Bronchial epithelial cell (primary cell): ENCODE measurements around the gene CHN1. TPM values are rescaled to one million over a fixed set of nuclear protein-coding genes. Genes with fewer than 3 reads are reported as not detected.

Source experiments
- DNase-seq: peaks from one replicate; pipeline ENCODE4 v3.0.0-alpha.2; 2010; ENCODE audit warnings: low read depth
- FAIRE-seq: peaks from 2 replicates; lab custom pipeline; 2011; peaks lifted over from hg19 to GRCh38; lab: Jason Lieb, UNC
- H3K27me3 ChIP-seq: 2 replicates; pipeline ENCODE4 v1.5.1; 2011; ENCODE audit warnings: low read length; ENCODE audit not compliant: control insufficient read depth, insufficient read depth
- H3K36me3 ChIP-seq: 2 replicates; pipeline ENCODE4 v1.5.1; 2011; ENCODE audit warnings: low read length; ENCODE audit not compliant: control insufficient read depth, insufficient read depth
- H3K4me3 ChIP-seq: 2 replicates; pipeline ENCODE4 v1.5.1; 2011; ENCODE audit warnings: mild to moderate bottlenecking, low read depth, low read length, control low read depth
- total RNA-seq: library from RNA; depleted of rRNA; stranded (reverse); fragments of >200 nt; gene quantifications from 2 replicates; pipeline ENCODE4 v1.2.1, GENCODE V29; 2014
- TF ChIP-seq, protein P1 (sequence below): IDR thresholded peaks from 2 replicates; pipeline ENCODE4 v1.5.1; 2011; ENCODE audit warnings: mild to moderate bottlenecking, moderate library complexity, low read length, control low read depth, inconsistent platforms; ENCODE audit not compliant: insufficient read depth, severe bottlenecking

CHN1 gene
- total RNA-seq, 1 donor from 2014 or later = 2.6 TPM

DNA sequence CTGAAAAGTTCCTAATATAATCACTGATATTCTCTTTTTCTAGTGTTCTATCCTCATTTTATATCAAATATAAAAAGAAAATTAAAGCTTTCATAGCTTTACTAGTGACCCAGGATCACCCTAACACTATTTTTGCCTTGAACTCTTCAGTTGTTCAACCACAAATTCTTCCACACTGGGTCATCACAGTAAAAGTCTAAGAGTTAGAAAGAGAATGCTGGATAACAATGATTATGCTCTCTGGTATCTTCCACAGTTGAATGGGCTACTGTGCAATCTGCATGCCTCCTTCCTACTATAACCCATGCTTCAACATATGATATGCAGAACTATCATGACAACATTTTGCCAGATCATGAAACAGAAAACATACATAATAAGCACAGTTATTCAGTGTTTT, 32.3 kb downstream of the CHN1 start:
- Histone ChIP-seq H3K4me3 (no peak overlapping the region), H3K36me3 (no peaks in the 10 kb centered on the region), H3K27me3 (no peaks in the 10 kb centered on the region)
- DNase-seq = peak; percentile 62
- TF ChIP-seq, protein P1, sequence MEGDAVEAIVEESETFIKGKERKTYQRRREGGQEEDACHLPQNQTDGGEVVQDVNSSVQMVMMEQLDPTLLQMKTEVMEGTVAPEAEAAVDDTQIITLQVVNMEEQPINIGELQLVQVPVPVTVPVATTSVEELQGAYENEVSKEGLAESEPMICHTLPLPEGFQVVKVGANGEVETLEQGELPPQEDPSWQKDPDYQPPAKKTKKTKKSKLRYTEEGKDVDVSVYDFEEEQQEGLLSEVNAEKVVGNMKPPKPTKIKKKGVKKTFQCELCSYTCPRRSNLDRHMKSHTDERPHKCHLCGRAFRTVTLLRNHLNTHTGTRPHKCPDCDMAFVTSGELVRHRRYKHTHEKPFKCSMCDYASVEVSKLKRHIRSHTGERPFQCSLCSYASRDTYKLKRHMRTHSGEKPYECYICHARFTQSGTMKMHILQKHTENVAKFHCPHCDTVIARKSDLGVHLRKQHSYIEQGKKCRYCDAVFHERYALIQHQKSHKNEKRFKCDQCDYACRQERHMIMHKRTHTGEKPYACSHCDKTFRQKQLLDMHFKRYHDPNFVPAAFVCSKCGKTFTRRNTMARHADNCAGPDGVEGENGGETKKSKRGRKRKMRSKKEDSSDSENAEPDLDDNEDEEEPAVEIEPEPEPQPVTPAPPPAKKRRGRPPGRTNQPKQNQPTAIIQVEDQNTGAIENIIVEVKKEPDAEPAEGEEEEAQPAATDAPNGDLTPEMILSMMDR = no peak
- FAIRE-seq = no peak

DNA sequence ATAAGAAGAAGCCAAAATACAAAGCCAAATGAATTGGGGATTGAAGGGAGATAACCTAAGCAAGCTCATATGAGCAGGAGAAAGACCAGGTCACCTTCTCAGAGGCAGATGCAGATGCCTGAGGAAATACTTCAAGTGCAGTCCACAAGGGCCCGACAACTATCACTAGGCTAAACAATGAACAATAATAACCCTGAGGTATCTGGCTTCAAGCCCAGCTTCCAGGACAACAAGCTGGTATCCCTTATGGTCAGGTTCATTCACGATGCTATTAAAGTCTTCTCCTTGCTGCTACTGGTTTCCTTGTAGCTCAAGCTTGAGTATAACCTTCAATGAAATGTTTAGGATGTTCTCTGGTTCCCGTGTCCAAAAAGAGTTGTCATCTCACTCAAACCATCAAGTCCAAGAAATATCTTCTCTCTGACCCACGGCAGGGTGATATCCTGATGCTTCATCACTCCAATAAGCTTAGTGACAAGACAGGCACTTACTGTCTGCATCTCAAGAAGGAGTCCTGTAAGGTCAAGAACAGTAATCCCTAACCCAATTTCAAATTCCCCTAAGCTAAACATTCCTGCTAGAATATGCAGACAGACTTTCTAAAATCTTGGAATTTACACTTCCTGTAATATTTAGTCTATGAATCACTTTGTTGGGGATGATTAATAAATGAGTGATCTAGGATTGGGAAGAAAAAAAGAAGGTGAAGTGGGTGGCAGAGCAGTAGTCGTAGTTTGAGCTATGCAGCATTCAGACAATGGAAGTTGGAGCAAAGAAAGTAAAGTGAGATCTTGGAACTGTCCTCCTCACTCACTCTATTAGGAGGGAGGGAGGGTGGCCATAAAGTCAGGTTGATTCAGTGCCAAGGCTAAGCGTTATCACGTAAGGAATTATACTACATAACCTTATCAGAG, 33.1 kb downstream of the CHN1 start:
- TF ChIP-seq, protein P1 = no peak
- Histone ChIP-seq H3K4me3 (no peak overlapping the region), H3K36me3 (no peaks in the 10 kb centered on the region), H3K27me3 (no peaks in the 10 kb centered on the region)
- FAIRE-seq (peak; percentile 36), DNase-seq (peak; percentile 90)

DNA sequence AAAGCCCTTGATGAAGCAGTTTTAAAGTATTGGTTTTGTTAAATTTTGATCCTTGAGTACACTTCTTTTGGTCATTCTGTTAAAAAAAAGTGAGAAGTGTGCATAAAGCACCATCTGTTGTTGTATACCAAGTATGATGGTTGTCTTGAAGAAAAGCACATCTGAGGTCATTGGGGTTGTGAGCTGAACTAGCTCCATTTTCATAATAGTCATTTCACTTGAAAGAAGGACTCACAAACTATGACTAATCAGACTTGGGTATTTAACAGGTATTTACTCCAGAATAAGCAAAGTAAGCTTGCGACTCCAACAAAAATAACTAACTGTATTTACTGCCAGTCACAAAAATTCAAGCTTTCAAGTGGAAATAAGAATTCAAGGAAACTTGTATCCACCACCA, 35.1 kb downstream of the CHN1 start:
- TF ChIP-seq, protein P1 = no peak
- DNase-seq (peak; percentile 54), FAIRE-seq (no peak)
- Histone ChIP-seq H3K4me3 (no peak overlapping the region), H3K27me3 (no peaks in the 10 kb centered on the region), H3K36me3 (no peaks in the 10 kb centered on the region)

DNA sequence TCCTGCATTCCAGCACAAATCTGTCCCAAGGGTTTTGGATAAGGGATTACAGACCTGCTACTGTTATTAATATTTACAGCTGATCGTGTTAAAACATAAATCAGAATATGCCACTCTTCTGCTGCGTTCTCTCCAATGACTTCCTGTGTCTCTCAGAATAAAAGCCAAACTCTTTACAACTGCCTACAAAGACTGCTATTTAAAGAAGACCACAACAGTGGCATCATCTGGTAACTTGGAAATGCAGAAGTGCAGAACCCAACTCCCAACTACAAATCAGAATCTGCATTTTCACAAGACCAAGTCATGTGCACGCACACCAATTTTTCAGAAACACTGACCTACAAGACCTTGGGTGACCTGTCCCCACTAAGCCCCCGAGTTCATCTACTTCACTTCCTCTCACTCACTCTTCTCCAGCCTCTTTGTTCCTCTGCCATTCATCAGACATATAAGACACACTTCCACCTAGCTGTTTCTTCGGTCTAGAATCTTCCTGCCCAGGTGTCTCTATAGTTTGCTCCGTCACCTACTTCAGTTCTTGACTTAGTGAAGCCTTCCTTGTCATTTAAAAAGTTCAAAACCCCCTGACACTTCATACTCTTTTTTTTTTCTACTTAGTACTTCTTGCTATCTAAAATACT, 36.0 kb downstream of the CHN1 start:
- TF ChIP-seq, protein P1 = no peak
- Histone ChIP-seq H3K4me3 (no peak overlapping the region), H3K36me3 (no peaks in the 10 kb centered on the region), H3K27me3 (no peaks in the 10 kb centered on the region)
- no peak for FAIRE-seq
- no peak for DNase-seq

DNA sequence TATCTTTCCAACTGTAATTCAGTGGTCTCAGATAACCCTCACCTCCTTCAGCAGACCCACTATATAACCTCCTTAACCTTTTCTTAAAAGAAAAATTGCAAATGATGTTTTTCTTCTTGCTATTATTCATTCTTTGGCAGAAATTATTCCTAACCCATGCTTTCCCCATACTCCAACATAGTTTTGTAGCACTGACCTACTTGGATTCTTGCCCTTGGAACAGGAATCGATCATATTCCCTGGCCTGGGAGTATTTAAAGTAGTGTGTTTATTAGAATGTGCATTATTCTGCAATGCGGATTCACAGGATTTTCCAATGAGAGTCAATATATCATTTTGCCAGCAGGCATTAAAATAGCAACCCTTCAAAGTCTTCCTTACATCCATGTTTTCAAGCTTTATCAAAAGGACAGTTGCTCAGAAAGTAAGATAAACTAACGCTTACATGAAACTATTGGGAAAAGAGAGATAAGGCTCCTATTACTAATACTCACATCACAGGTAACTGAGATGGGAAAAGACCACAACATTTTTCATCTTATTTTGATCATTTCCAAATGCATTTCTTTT, 37.4 kb downstream of the CHN1 start:
- DNase-seq (no peak), FAIRE-seq (no peak)
- Histone ChIP-seq H3K27me3 (no peaks in the 10 kb centered on the region), H3K36me3 (no peaks in the 10 kb centered on the region), H3K4me3 (no peak overlapping the region)
- TF ChIP-seq, protein P1 = no peak
